Endodermal cell (in vitro differentiated cells): ENCODE results near the gene CRTC3. TPM values are rescaled to one million over a fixed set of nuclear protein-coding genes. Genes with fewer than 3 reads are reported as not detected.
A peak's percentile ranks its signal among the peaks of the same experiment; 100 is the strongest.

Experiments used
- DNase-seq: peaks from one replicate; pipeline ENCODE4 v3.0.0-alpha.2; 2017
- H3K27ac ChIP-seq: 2 replicates; pipeline ENCODE4 v1.5.1; 2013; ENCODE audit warnings: mild to moderate bottlenecking, low read depth, low read length, moderate library complexity
- H3K27me3 ChIP-seq: 2 replicates; pipeline ENCODE4 v1.6.1; 2013; ENCODE audit warnings: mild to moderate bottlenecking, low read length, moderate library complexity; ENCODE audit not compliant: insufficient read depth, control insufficient read depth, poor library complexity, severe bottlenecking
- H3K36me3 ChIP-seq: 2 replicates; pipeline ENCODE4 v1.7.0; 2013; ENCODE audit warnings: mild to moderate bottlenecking, low read length, moderate library complexity; ENCODE audit not compliant: control insufficient read depth, insufficient read depth
- H3K4me1 ChIP-seq: one replicate; pipeline ENCODE4 v1.7.0; 2013; ENCODE audit warnings: low read length; ENCODE audit not compliant: control insufficient read depth, insufficient read depth
- H3K4me3 ChIP-seq: 2 replicates; pipeline ENCODE4 v1.5.1; 2013; ENCODE audit warnings: mild to moderate bottlenecking, low read length, moderate library complexity
- H3K9ac ChIP-seq: 2 replicates; pipeline ENCODE4 v1.6.1; 2013; ENCODE audit warnings: mild to moderate bottlenecking, low read length, moderate library complexity; ENCODE audit not compliant: poor library complexity, severe bottlenecking; ENCODE audit errors: extremely low read depth
- H3K9me3 ChIP-seq: 2 replicates; pipeline ENCODE4 v1.6.1; 2013; ENCODE audit warnings: mild to moderate bottlenecking, low read length, moderate library complexity; ENCODE audit not compliant: control insufficient read depth
- H3K27ac Mint-ChIP-seq: 2 replicates; pipeline ENCODE4 v1.8.0; 2020; ENCODE audit warnings: mixed read lengths
- H3K27me3 Mint-ChIP-seq: 2 replicates; pipeline ENCODE4 v1.8.0; 2021; ENCODE audit warnings: mild to moderate bottlenecking, mixed read lengths; ENCODE audit not compliant: insufficient read depth
- H3K36me3 Mint-ChIP-seq: 2 replicates; pipeline ENCODE4 v1.8.0; 2020; ENCODE audit warnings: low read depth, mixed read lengths
- H3K4me1 Mint-ChIP-seq: 2 replicates; pipeline ENCODE4 v1.8.0; 2020; ENCODE audit warnings: mixed read lengths
- H3K4me3 Mint-ChIP-seq: 2 replicates; pipeline ENCODE4 v1.8.0; 2020; ENCODE audit warnings: mild to moderate bottlenecking, moderate library complexity, mixed read lengths
- H3K9me3 Mint-ChIP-seq: 2 replicates; pipeline ENCODE4 v1.8.0; 2020; ENCODE audit warnings: mild to moderate bottlenecking, mixed read lengths
- CTCF ChIP-seq: fragments of 200-600 bp; sonication (generic); conservative IDR thresholded peaks from 2 replicates; pipeline ENCODE4 v1.5.0; 2021; ENCODE audit warnings: antibody characterized with exemption, mild to moderate bottlenecking
- WGBS, 2 experiments: methylation state at CpG; one replicate each; pipeline versions ENCODE4 v1.1.5 to v1.1.7; 2013; ENCODE audit warnings: missing lambda C conversion rate in 2 of 2, mixed read lengths in 1 of 2; ENCODE audit not compliant: insufficient coverage in 1 of 2, insufficient read length in 1 of 2; 5-methylcytosine and 5-hydroxymethylcytosine counted together
- long read RNA-seq, 4 experiments: library from polyadenylated mRNA in 2 of 4; library from RNA in 1 of 4; library from capped mRNA in 1 of 4; stranded (forward) in 3 of 4; unstranded in 1 of 4; transcript quantifications; one replicate each; pipeline ENCODE4 v2.0.0, GENCODE V29; 2020 to 2021; ENCODE audit warnings: inconsistent platforms in 1 of 4
- polyA plus RNA-seq, 2 experiments: library from polyadenylated mRNA; stranded (reverse); fragments of 50-300 nt; gene quantifications; one replicate each; pipeline ENCODE4 v1.2.3, GENCODE V29; 2013
- total RNA-seq, 2 donors: library from RNA; stranded (reverse); fragmentation: NEBNext Ultra II Directional in 1 of 2; extraction: Animal tissue kit (Norgen Biotek cat#: 25700) in 1 of 2; gene quantifications; 2 replicates in 1 of 2; 3 replicates in 1 of 2; pipeline ENCODE4 v1.2.1, GENCODE V29; 2021

CRTC3 gene, protein sequence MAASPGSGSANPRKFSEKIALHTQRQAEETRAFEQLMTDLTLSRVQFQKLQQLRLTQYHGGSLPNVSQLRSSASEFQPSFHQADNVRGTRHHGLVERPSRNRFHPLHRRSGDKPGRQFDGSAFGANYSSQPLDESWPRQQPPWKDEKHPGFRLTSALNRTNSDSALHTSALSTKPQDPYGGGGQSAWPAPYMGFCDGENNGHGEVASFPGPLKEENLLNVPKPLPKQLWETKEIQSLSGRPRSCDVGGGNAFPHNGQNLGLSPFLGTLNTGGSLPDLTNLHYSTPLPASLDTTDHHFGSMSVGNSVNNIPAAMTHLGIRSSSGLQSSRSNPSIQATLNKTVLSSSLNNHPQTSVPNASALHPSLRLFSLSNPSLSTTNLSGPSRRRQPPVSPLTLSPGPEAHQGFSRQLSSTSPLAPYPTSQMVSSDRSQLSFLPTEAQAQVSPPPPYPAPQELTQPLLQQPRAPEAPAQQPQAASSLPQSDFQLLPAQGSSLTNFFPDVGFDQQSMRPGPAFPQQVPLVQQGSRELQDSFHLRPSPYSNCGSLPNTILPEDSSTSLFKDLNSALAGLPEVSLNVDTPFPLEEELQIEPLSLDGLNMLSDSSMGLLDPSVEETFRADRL
- 10 to 100 TPM; 17.3 to 21.9 TPM for total RNA-seq
- polyA plus RNA-seq (2013, experiment 1 of 2) = 13.9 TPM
- 12.7 TPM for polyA plus RNA-seq (2013, experiment 2 of 2)
- long read RNA-seq, experiment 1, full-length matches to known transcripts = 1 of 11 reads
- long read RNA-seq, experiment 1, partial matches to known transcripts = 1 of 11 reads
- long read RNA-seq, experiment 1, other reads (novel, unspliced or antisense) = 9 of 11 reads
- long read RNA-seq, experiment 2, full-length matches to known transcripts = 17 of 29 reads
- long read RNA-seq, experiment 2, partial matches to known transcripts = 6 of 29 reads
- long read RNA-seq, experiment 2, other reads (novel, unspliced or antisense) = 6 of 29 reads
- long read RNA-seq, experiment 3, partial matches to known transcripts = 2 of 9 reads
- long read RNA-seq, experiment 3, other reads (novel, unspliced or antisense) = 5 of 9 reads
- long read RNA-seq, experiment 4, partial matches to known transcripts = 0 of 4 reads
- long read RNA-seq, experiment 4, other reads (novel, unspliced or antisense) = 4 of 4 reads

DNA sequence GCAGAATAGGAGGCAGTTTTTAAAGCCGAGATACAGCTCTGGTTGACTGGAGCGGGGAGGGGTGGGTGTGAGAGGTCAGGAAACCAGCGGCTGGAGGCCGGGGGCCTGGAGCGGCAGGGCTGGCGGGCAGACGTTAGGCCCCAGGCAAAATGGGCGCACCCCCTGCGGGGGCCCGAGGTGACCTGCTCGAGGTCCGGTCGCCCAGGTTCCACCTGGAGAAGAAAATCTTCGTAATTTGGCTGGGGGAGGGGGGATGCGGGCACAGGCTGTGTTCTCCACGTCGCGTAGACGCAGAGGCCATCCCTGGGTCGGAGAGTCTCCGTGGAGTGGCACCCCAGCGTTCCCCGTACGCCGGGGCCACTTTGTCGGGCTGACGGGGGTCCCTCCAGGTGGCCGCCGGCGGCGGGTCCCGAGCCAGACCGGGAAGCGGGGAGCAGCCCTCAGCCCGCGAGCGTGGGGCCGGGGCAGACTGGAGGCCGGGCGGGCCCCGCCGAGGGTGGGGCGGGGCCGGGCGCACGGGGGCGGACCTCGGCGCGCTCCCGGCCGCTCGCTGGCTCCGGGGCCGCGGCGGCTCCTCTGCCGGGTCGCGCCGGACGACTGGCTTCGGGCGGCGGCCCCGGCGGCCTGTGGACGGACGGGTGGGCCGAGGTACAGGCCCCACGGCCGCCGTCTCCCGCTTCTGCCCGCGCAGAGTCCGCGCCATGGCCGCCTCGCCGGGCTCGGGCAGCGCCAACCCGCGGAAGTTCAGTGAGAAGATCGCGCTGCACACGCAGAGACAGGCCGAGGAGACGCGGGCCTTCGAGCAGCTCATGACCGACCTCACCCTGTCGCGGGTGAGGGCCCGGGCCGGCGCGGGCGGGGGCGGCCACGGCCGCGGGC is at the start of gene CRTC3:
CRTC3 (plus strand) TSS at position 553 of the 879 bp plus-strand sequence; CDS start at position 702, 149 bp downstream.
- peak within 1 kb of the TSS; percentile 2 for H3K27ac Mint-ChIP-seq
- peak within 1 kb of the TSS; percentile 77 for H3K4me3 Mint-ChIP-seq
- no peaks in the 10 kb centered on the region for H3K9me3 ChIP-seq
- DNase-seq = peak; percentile 78
- H3K4me1 Mint-ChIP-seq = peaks cover 4% of the 10 kb centered on the region
- 5 to 10% methylated on average over 51 to 104 of the region's 104 CpGs for WGBS, 2 experiments
- no peaks in the 10 kb centered on the region for H3K36me3 ChIP-seq
- no peaks in the 10 kb centered on the region for H3K36me3 Mint-ChIP-seq
- no peak within 1 kb of the TSS for H3K27ac ChIP-seq
- no peak for TF ChIP-seq CTCF
- no peaks in the 10 kb centered on the region for H3K9me3 Mint-ChIP-seq
- peaks cover 49% of the 10 kb centered on the region for H3K27me3 Mint-ChIP-seq
- peak within 1 kb of the TSS; percentile 90 for H3K4me3 ChIP-seq
- H3K27me3 ChIP-seq = peaks cover 26% of the 10 kb centered on the region
- H3K9ac ChIP-seq = peak within 1 kb of the TSS; percentile 44
- H3K4me1 ChIP-seq = peaks cover 2% of the 10 kb centered on the region

GRCh38 chr15:90481023-90481422 is 48.7 kb upstream of the CRTC3 start:
- H3K27ac ChIP-seq = no peak overlapping the region
- peaks cover 95% of the 10 kb centered on the region for H3K36me3 ChIP-seq
- H3K4me1 ChIP-seq = no peaks in the 10 kb centered on the region
- no peak overlapping the region for H3K9ac ChIP-seq
- Mint-ChIP-seq H3K9me3 (no peaks in the 10 kb centered on the region), H3K4me3 (no peak overlapping the region), H3K27ac (no peak overlapping the region), H3K4me1 (no peaks in the 10 kb centered on the region), H3K36me3 (peaks cover 73% of the 10 kb centered on the region), H3K27me3 (no peaks in the 10 kb centered on the region)
- no peak for DNase-seq
- H3K4me3 ChIP-seq = no peak overlapping the region
- H3K9me3 ChIP-seq = no peaks in the 10 kb centered on the region
- H3K27me3 ChIP-seq = no peaks in the 10 kb centered on the region
- 90 to 93% methylated on average over 3 of the region's 3 CpGs for WGBS, 2 experiments
- no peak for TF ChIP-seq CTCF
